22Rv1 (cell line): ENCODE results near the gene NTN4.
"Not testable (repeated sequence)": the region's sequence is repeated elsewhere in the genome, so short reads cannot be mapped to it uniquely, and the experiment has no call there.

Experiments
- H3K27ac ChIP-seq: fragments of 450-650 bp; 2 replicates; pipeline ENCODE4 v1.5.1; 2017
- ZFX ChIP-seq: fragments of 450-650 bp; IDR thresholded peaks from 2 replicates; pipeline ENCODE4 v1.6.1; 2017; ENCODE audit warnings: antibody characterized with exemption, borderline replicate concordance
- TF ChIP-seq, protein P1 (sequence below): fragments of 450-650 bp; IDR thresholded peaks from 2 replicates; pipeline ENCODE4 v1.5.1; 2017; ENCODE audit warnings: mild to moderate bottlenecking

The NTN4 gene

GRCh38 chr12:95674163-95674562, 116.4 kb downstream of the NTN4 start:
- TF ChIP-seq, protein P1, sequence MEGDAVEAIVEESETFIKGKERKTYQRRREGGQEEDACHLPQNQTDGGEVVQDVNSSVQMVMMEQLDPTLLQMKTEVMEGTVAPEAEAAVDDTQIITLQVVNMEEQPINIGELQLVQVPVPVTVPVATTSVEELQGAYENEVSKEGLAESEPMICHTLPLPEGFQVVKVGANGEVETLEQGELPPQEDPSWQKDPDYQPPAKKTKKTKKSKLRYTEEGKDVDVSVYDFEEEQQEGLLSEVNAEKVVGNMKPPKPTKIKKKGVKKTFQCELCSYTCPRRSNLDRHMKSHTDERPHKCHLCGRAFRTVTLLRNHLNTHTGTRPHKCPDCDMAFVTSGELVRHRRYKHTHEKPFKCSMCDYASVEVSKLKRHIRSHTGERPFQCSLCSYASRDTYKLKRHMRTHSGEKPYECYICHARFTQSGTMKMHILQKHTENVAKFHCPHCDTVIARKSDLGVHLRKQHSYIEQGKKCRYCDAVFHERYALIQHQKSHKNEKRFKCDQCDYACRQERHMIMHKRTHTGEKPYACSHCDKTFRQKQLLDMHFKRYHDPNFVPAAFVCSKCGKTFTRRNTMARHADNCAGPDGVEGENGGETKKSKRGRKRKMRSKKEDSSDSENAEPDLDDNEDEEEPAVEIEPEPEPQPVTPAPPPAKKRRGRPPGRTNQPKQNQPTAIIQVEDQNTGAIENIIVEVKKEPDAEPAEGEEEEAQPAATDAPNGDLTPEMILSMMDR = no peak
- no peak for TF ChIP-seq ZFX

GRCh38 chr12:95673576-95673975, 117.0 kb downstream of the NTN4 start:
- H3K27ac ChIP-seq = no peak overlapping the region

More at GRCh38 chr12:95674163-95674562, 116.4 kb downstream of the NTN4 start:
- H3K27ac ChIP-seq = no peak overlapping the region

DNA sequence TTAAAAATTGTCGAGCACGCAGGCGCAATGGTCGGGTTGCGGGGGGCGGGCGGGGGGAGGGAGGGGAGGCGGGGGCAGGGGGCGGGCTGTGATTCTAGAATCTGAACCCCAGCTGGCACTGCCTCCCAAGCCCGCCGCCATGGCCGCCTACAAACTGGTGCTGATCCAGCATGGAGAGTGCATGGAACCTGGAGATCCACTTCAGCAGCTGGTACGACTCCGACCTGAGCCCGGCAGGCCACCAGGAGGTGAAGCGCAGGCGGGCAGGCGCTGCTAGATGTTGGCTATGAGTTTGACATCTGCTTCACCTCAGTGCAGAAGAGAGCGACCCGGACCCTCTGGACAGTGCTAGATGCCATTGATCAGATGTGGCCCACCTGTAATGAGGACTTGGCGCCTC, 118.4 kb downstream of the NTN4 start:
- TF ChIP-seq, protein P1 = no peak
- no peak for TF ChIP-seq ZFX

More at GRCh38 chr12:95673576-95673975, 117.0 kb downstream of the NTN4 start:
- no peak for TF ChIP-seq ZFX
- TF ChIP-seq, protein P1 = no peak

GRCh38 chr12:95671265-95671664, 119.3 kb downstream of the NTN4 start:
- TF ChIP-seq ZFX = no peak
- TF ChIP-seq, protein P1 = no peak
- H3K27ac ChIP-seq = no peak overlapping the region

More for the DNA sequence above, 118.4 kb downstream of the NTN4 start:
- no peak overlapping the region for H3K27ac ChIP-seq

DNA sequence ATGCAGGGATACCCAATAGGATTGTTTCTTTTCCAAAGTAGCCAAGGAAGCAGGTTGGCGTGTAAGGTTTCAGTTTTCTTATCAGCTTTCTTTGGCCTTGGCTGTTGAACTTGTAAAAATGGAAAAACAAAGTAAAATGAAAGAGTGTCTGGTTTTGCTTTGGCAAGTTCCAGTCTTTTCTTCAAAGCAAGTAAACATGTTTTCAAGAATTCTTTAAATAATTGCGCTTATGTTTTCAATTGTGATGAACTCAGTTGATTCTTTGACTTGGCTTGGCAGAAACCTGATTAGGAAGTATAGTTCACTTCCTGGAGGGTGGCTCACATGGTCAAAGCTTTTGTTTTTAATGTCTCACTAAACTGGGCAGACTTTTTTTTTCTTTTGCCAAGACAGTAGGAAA, 127.0 kb downstream of the NTN4 start:
- no peak overlapping the region for H3K27ac ChIP-seq
- TF ChIP-seq ZFX = no peak
- TF ChIP-seq, protein P1 = no peak

- no peak overlapping the region for H3K27ac ChIP-seq
- TF ChIP-seq ZFX = no peak
- TF ChIP-seq, protein P1 = no peak
These were observed 129.2 kb downstream of the NTN4 start for GRCh38 chr12:95661360-95661759.

DNA sequence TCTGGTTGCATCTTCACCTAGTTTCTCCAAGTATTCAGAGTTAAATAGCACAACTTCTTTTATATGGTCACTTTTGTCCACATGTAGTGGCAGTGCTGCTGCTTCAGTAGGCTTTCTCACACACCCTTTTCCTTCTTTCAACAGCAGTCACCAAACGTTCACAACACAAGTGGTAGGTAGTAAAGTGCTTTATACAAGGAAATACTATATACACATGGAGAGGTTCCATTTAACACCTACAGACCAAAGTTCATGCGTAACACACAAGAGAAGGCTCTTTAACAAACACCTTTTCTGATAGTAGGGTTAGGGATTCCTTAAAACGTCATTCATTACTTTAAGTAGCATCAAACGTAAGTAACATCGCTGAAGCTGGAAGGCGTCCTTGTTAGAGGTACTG, 132.2 kb downstream of the NTN4 start:
- H3K27ac ChIP-seq = no peak overlapping the region
- no peak for TF ChIP-seq ZFX

GRCh38 chr12:95654665-95655064, 135.9 kb downstream of the NTN4 start:
- H3K27ac ChIP-seq = not testable (repeated sequence)
